H1 (cell line): ENCODE results near the gene ZBTB46. TPM values are rescaled to one million over a fixed set of nuclear protein-coding genes. Genes with fewer than 3 reads are reported as not detected.
A peak's percentile ranks its signal among the peaks of the same experiment; 100 is the strongest.

Experiments used
- CTBP2 ChIP-seq: IDR thresholded peaks from 2 replicates; pipeline ENCODE4 v1.7.0; 2011; ENCODE audit warnings: borderline replicate concordance, mild to moderate bottlenecking, moderate library complexity, mixed read lengths, low read length; ENCODE audit not compliant: insufficient read depth, insufficient read length
- EP300 ChIP-seq, 2 experiments: IDR thresholded peaks; 1 replicate in 1 of 2; 2 replicates in 1 of 2; pipeline ENCODE4 v1.6.1; 2011 to 2012; ENCODE audit warnings: low read depth in 2 of 2, low read length in 2 of 2, mild to moderate bottlenecking in 2 of 2, borderline replicate concordance in 1 of 2, inconsistent platforms in 1 of 2, moderate library complexity in 1 of 2
- EZH2 ChIP-seq: fragments of 200-600 bp; sonication (generic); IDR thresholded peaks from 2 replicates; pipeline ENCODE4 v1.7.1; 2012; ENCODE audit warnings: low read depth, mild to moderate bottlenecking, moderate library complexity, low read length, inconsistent platforms; ENCODE audit not compliant: severe bottlenecking
- KDM4A ChIP-seq: IDR thresholded peaks from one replicate; pipeline ENCODE4 v1.7.1; 2012; ENCODE audit warnings: low read depth, mild to moderate bottlenecking, moderate library complexity, low read length, inconsistent platforms; ENCODE audit not compliant: severe bottlenecking
- SIN3A ChIP-seq, 2 experiments: IDR thresholded peaks in 1 of 2; conservative IDR thresholded peaks in 1 of 2; 2 replicates each; pipeline ENCODE4 v1.6.1; 2011 to 2012; ENCODE audit warnings: low read length in 2 of 2, improper control_type of control experiment in 1 of 2, low read depth in 1 of 2, mild to moderate bottlenecking in 1 of 2
- SIRT6 ChIP-seq: IDR thresholded peaks from one replicate; pipeline ENCODE4 v1.7.1; 2012; ENCODE audit warnings: low read length, inconsistent platforms
- polyA plus RNA-seq, 7 experiments: library from polyadenylated mRNA; depleted of rRNA in 3 of 7; stranded (reverse) in 5 of 7; unstranded in 2 of 7; fragments of >200 nt in 5 of 7; fragments of 200-250 nt in 2 of 7; gene quantifications; 1 replicate in 5 of 7; 2 replicates in 1 of 7; 4 replicates in 1 of 7; pipeline versions ENCODE4 v1.2.1 to v1.2.3, GENCODE V29; 2011 to 2013; ENCODE audit warnings: missing spikeins in 2 of 7, mixed read lengths in 2 of 7
- total RNA-seq: library from RNA; stranded (reverse); fragmentation: NEBNext Ultra II Directional; extraction: Animal tissue kit (Norgen Biotek cat#: 25700); gene quantifications from 2 replicates; pipeline ENCODE4 v1.2.1, GENCODE V29; 2021

The ZBTB46 gene
- total and polyA plus RNA-seq, 2 of the 8 experiments (the other 6 are each of a cell fraction or from before 2014, with no cell fraction given) = 6.4 to 22.4 TPM

- peak in 1 of 2 experiments; percentile 47; a peak in 1 of 4 replicates for TF ChIP-seq SIN3A (conservative IDR thresholded peaks at IDR 0.05 in 1 of 2, IDR thresholded peaks at IDR 0.05 in 1 of 2; ENCODE audit: low read depth in 1 of 2, low read length in 2 of 2)
- no peak for TF ChIP-seq EP300 (IDR thresholded peaks at IDR 0.05; ENCODE audit: borderline replicate concordance in 1 of 2, low read depth in 2 of 2, low read length in 2 of 2)
- TF ChIP-seq SIRT6 = no peak
- TF ChIP-seq CTBP2 = no peak
- TF ChIP-seq EZH2 = no peak
- TF ChIP-seq KDM4A = no peak
These were observed 92.4 kb downstream of the ZBTB46 start (continued) for GRCh38 chr20:63738687-63739129.
